Ectodermal cell (in vitro differentiated cells): ENCODE results near the gene HHATL.
A peak's percentile ranks its signal among the peaks of the same experiment; 100 is the strongest.

Experiments used
- H3K27ac ChIP-seq: 2 replicates; pipeline ENCODE4 v1.7.0; 2013; ENCODE audit warnings: mild to moderate bottlenecking, low read depth, low read length; ENCODE audit not compliant: insufficient read depth, poor library complexity, severe bottlenecking
- H3K27me3 ChIP-seq: 2 replicates; pipeline ENCODE4 v1.7.0; 2013; ENCODE audit warnings: mild to moderate bottlenecking, low read length; ENCODE audit not compliant: insufficient read depth, control insufficient read depth, poor library complexity, severe bottlenecking
- H3K36me3 ChIP-seq: one replicate; pipeline ENCODE4 v1.7.0; 2013; ENCODE audit warnings: low read length; ENCODE audit not compliant: control insufficient read depth, insufficient read depth
- H3K4me1 ChIP-seq: one replicate; pipeline ENCODE4 v1.7.0; 2013; ENCODE audit warnings: low read length; ENCODE audit not compliant: control insufficient read depth, insufficient read depth
- H3K4me3 ChIP-seq: 2 replicates; pipeline ENCODE4 v1.7.0; 2013; ENCODE audit warnings: low read depth, low read length, control low read depth; ENCODE audit not compliant: insufficient read depth
- H3K9me3 ChIP-seq: 2 replicates; pipeline ENCODE4 v1.7.0; 2013; ENCODE audit warnings: mild to moderate bottlenecking, low read length, moderate library complexity; ENCODE audit not compliant: control insufficient read depth
- WGBS, 2 experiments: methylation state at CpG; one replicate each; pipeline ENCODE4 v1.1.7; 2013; ENCODE audit warnings: missing lambda C conversion rate in 2 of 2; 5-methylcytosine and 5-hydroxymethylcytosine counted together

Gene HHATL

GRCh38 chr3:42657675-42658074 lies 44.9 kb downstream of the HHATL start:
- H3K27me3 ChIP-seq, result no peaks in the 10 kb centered on the region
- WGBS, 2 experiments, result 82 to 86% methylated on average over 4 of the region's 4 CpGs
- H3K9me3 ChIP-seq, result no peaks in the 10 kb centered on the region
- H3K36me3 ChIP-seq, result no peaks in the 10 kb centered on the region
- no peak overlapping the region for H3K4me3 ChIP-seq
- H3K4me1 ChIP-seq, result peaks cover 22% of the 10 kb centered on the region
- no peak overlapping the region for H3K27ac ChIP-seq

GRCh38 chr3:42656680-42657610 lies 45.7 kb downstream of the HHATL start:
- peaks cover 22% of the 10 kb centered on the region for H3K4me1 ChIP-seq
- no peaks in the 10 kb centered on the region for H3K27me3 ChIP-seq
- no peak overlapping the region for H3K4me3 ChIP-seq
- no peaks in the 10 kb centered on the region for H3K36me3 ChIP-seq
- H3K27ac ChIP-seq, result no peak overlapping the region
- WGBS, 2 experiments, result 94 to 95% methylated on average over 9 of the region's 9 CpGs
- H3K9me3 ChIP-seq, result no peaks in the 10 kb centered on the region

- H3K27ac ChIP-seq, result no peak overlapping the region
- H3K4me3 ChIP-seq, result no peak overlapping the region
- no peaks in the 10 kb centered on the region for H3K36me3 ChIP-seq
- WGBS, 2 experiments, result 90% methylated on average over 6 of the region's 6 CpGs
- no peaks in the 10 kb centered on the region for H3K27me3 ChIP-seq
- H3K4me1 ChIP-seq, result peaks cover 22% of the 10 kb centered on the region
- no peaks in the 10 kb centered on the region for H3K9me3 ChIP-seq
Measured at GRCh38 chr3:42655980-42656679, 46.5 kb downstream of the HHATL start.

DNA sequence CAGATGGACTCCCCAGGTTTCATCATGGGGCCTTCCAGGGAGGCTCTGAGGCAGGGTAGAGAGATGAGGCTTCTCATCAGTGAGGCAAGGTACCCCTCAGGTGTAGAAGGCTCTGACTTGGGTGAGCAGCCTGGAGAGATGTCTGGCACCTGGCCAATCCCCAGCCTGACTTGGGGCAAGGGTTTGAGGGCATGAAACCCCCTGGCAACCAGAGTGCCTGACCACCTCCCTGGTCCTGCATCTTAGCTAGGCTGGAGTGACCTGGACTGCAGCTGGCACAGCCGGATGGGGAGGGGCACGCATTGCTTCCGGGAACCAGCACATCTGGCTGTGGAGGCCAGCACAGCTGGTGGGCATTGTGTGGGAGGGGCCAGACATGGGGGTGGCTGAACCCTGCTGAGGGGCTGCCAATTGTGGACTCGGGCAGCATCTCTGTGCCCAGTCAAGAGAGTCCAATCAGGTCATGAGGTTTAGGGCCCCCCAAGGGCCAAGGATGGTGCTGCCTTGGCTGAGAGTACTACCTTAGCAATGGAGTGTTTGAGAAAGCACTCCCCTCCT lies 47.2 kb downstream of the HHATL start:
- WGBS, 2 experiments, result 48 to 55% methylated on average over 4 of the region's 4 CpGs
- Histone ChIP-seq H3K4me3 (peak overlapping the region; percentile 62), H3K9me3 (no peaks in the 10 kb centered on the region), H3K27me3 (no peaks in the 10 kb centered on the region), H3K27ac (no peak overlapping the region), H3K36me3 (no peaks in the 10 kb centered on the region), H3K4me1 (peaks cover 22% of the 10 kb centered on the region)

DNA sequence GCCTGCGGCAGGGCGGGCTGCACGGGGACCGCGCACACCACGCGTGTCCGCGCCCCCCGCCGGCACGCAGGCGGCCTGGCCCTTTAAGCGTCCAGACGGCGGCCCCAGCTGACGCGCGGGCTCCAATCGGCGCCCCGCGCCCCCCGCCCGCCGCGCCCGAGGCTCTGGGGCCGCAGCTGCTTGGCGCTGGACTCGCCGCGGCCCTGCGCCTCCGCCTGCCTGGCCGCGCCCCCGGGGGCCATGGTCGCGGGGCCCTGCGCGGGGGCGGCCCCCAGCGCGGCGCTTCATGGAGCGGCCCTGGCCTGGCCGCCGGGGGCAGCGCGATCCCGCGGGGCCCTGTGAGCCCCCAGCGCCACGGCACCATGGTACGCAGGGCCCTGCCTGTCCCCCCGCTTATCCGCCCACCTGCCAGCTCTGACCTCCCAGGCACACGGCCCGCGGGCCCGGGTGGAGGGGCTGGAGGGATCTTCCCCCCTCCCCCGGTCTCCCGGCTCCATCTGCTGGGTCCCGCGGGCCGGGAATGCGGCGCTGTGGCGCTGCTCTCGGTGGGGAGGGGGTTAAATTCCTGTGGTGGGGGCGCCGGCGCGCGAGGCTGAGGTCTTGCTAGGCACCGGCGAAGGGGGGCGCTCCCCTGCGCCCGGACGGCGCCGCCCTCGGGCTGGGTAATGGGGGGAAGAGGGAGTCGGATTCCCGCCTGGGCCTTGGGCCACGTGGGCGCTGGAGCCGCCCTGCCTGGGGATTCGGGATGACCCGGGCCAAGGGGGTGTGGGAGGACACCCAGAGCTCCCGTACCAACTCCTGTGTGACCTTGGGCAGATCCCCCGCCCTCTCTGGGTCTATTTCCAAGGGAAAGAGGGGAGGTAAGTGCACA lies 48.0 kb downstream of the HHATL start:
- H3K9me3 ChIP-seq, result no peaks in the 10 kb centered on the region
- H3K4me3 ChIP-seq, result peak overlapping the region; percentile 62
- no peaks in the 10 kb centered on the region for H3K27me3 ChIP-seq
- H3K36me3 ChIP-seq, result no peaks in the 10 kb centered on the region
- peaks cover 22% of the 10 kb centered on the region for H3K4me1 ChIP-seq
- WGBS, 2 experiments, result 0 to 1% methylated on average over 94 of the region's 94 CpGs
- peak overlapping the region; percentile 58 for H3K27ac ChIP-seq

DNA sequence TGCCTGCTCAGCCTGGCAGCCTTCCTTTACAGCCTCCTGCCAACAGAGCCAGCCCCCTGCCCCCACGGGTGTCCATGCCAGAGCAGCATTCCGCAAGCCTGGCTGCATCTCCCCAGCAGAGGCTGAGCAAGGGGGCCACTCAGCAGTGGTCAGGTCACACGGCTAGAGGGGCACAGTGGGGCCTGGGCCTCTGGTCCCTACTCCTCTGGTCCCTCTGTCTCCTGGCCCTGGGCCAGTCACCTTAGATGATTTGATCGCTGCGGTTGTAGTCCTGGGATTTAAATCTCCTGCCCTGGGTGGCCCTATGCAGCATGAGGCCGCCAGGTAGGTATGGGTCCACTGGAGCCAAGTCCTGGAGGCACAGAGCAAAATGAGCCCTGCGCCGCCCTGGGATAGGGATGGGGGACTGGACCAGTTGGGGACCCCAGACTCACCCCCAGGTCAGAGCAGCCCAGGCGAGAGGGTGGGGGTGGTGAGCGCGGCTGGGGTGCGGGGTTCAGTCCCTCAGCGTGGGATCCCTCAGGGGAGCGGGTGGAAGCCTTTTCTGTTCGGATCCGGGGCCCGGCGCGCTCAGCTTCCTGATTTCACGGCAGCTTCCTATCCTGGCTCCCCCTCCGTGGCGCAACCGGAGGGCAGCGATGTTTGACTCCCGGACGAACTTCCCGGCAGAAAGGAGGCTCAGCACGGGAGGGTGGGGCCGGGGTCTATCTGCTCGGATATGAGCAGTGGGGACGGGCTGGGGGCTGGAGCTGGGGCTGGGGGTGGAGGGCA lies 48.9 kb downstream of the HHATL start, which contains the start of gene ZBTB47:
Gene ZBTB47, plus strand, starts transcription at position 138 of the 771 bp plus-strand sequence. CDS start 4,659 bp downstream, outside the sequence.
- H3K27me3 ChIP-seq, result no peaks in the 10 kb centered on the region
- H3K36me3 ChIP-seq, result no peaks in the 10 kb centered on the region
- 15% methylated on average over 31 of the region's 31 CpGs for WGBS, 2 experiments
- H3K27ac ChIP-seq, result peak within 1 kb of the TSS; percentile 58
- H3K9me3 ChIP-seq, result no peaks in the 10 kb centered on the region
- H3K4me1 ChIP-seq, result peaks cover 22% of the 10 kb centered on the region
- peak within 1 kb of the TSS; percentile 62 for H3K4me3 ChIP-seq

DNA sequence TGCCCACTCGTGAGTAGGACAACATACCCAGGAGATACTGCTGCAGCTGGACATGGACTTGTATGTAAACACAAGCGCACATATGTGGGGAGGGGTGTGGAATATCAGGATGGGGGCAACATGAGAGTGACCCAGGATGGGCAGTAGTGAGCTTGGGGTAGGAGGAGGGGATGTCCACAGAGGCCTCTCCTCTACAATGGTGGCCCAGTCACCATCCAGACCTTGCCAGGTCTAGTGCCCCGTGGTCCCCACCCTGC lies 49.4 kb downstream of the HHATL start:
- Histone ChIP-seq H3K36me3 (peaks cover under 1% of the 10 kb centered on the region), H3K4me1 (peaks cover 22% of the 10 kb centered on the region), H3K27ac (no peak overlapping the region), H3K9me3 (no peaks in the 10 kb centered on the region), H3K27me3 (no peaks in the 10 kb centered on the region), H3K4me3 (peak overlapping the region; percentile 62)
- WGBS, 2 experiments, result 84 to 87% methylated on average over 3 of the region's 3 CpGs

DNA sequence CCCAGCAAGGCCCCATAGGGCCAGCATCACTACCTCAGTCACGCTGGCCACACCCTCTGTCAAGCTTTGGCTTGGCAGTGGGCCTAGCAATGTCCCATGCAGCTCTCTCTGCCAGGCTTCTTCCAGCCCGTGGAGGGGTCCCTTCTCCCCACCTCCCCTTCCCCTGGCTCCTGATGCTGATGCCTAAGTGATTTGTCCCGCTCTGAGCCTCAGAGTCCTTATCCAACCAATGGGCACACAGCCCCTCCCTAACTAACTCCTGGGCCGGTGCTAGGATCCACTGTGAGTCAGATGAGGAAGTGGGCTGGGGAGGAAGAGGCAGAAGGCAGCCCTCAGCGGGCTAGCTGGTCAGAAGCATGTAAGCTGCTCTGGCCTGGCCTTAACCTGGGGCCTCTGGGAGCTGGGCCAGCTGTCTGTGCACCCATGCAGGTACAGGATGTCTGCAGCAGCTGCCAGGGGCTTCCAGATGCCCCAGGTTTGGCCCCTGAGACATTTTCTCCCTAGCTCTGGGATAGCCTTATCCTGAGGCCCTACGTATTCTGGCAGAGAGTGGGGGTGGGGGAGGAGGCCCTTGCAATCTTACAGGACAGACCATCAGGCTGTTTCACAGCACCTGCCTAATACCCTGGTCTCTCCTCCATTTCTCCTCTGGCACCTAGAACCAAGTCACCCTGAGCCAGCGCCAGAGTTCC lies 49.8 kb downstream of the HHATL start:
- peaks cover 22% of the 10 kb centered on the region for H3K4me1 ChIP-seq
- H3K9me3 ChIP-seq, result no peaks in the 10 kb centered on the region
- peak overlapping the region; percentile 62 for H3K4me3 ChIP-seq
- H3K36me3 ChIP-seq, result peaks cover 5% of the 10 kb centered on the region
- no peaks in the 10 kb centered on the region for H3K27me3 ChIP-seq
- 57 to 60% methylated on average over 7 of the region's 7 CpGs for WGBS, 2 experiments
- no peak overlapping the region for H3K27ac ChIP-seq

- no peak overlapping the region for H3K4me3 ChIP-seq
Measured at GRCh38 chr3:42652251-42652610, 50.4 kb downstream of the HHATL start.

More at GRCh38 chr3:42652251-42652610, 50.4 kb downstream of the HHATL start:
- Histone ChIP-seq H3K27me3 (no peaks in the 10 kb centered on the region), H3K9me3 (no peaks in the 10 kb centered on the region), H3K4me1 (peaks cover 24% of the 10 kb centered on the region), H3K36me3 (peaks cover 9% of the 10 kb centered on the region), H3K27ac (no peak overlapping the region)
- WGBS, 2 experiments, result 84 to 89% methylated on average over 1 of the region's 1 CpG
